Glutamatergic neuron (in vitro differentiated cells): Measurements from ENCODE around the gene PSKH1. TPM values are rescaled to one million over a fixed set of nuclear protein-coding genes. Genes with fewer than 3 reads are reported as not detected.
A peak's percentile ranks its signal among the peaks of the same experiment; 100 is the strongest.

Experiments
- DNase-seq: peaks from one replicate; pipeline ENCODE4 v3.0.0; 2022
- H3K27ac Mint-ChIP-seq: one replicate; pipeline ENCODE4 v1.8.0; 2020; ENCODE audit warnings: mild to moderate bottlenecking, mixed read lengths, inconsistent platforms; ENCODE audit not compliant: unreplicated experiment
- H3K27me3 Mint-ChIP-seq: one replicate; pipeline ENCODE4 v1.8.0; 2020; ENCODE audit warnings: mild to moderate bottlenecking, moderate library complexity, mixed read lengths, inconsistent platforms; ENCODE audit not compliant: unreplicated experiment
- H3K36me3 Mint-ChIP-seq: one replicate; pipeline ENCODE4 v1.8.0; 2020; ENCODE audit warnings: mild to moderate bottlenecking, mixed read lengths, inconsistent platforms; ENCODE audit not compliant: unreplicated experiment
- H3K4me1 Mint-ChIP-seq: one replicate; pipeline ENCODE4 v1.8.0; 2020; ENCODE audit warnings: mild to moderate bottlenecking, low read depth, mixed read lengths, inconsistent platforms; ENCODE audit not compliant: unreplicated experiment
- H3K4me3 Mint-ChIP-seq: one replicate; pipeline ENCODE4 v1.8.0; 2020; ENCODE audit warnings: mild to moderate bottlenecking, mixed read lengths, inconsistent platforms; ENCODE audit not compliant: unreplicated experiment
- H3K9me3 Mint-ChIP-seq: one replicate; pipeline ENCODE4 v1.8.0; 2020; ENCODE audit warnings: mild to moderate bottlenecking, moderate library complexity, mixed read lengths, inconsistent platforms; ENCODE audit not compliant: unreplicated experiment
- long read RNA-seq: library from polyadenylated mRNA; unstranded; transcript quantifications from one replicate; pipeline ENCODE4 v2.0.0, GENCODE V29; 2020; ENCODE audit not compliant: unreplicated experiment
- total RNA-seq: library from RNA; stranded (reverse); fragmentation: NEBNext Ultra II Directional; extraction: Animal tissue kit (Norgen Biotek cat#: 25700); gene quantifications from one replicate; pipeline ENCODE4 v1.2.1, GENCODE V29; 2021; ENCODE audit not compliant: unreplicated experiment
- TF ChIP-seq, protein P1 (sequence below): fragments of 200-600 bp; sonication (generic); IDR thresholded peaks from one replicate; pipeline ENCODE4 v1.5.0; 2021; ENCODE audit not compliant: partially characterized antibody, unreplicated experiment

PSKH1 gene
- 27.9 TPM for total RNA-seq
- long read RNA-seq, partial matches to known transcripts, result 0 of 2 reads
- long read RNA-seq, other reads (novel, unspliced or antisense), result 0 of 2 reads

DNA sequence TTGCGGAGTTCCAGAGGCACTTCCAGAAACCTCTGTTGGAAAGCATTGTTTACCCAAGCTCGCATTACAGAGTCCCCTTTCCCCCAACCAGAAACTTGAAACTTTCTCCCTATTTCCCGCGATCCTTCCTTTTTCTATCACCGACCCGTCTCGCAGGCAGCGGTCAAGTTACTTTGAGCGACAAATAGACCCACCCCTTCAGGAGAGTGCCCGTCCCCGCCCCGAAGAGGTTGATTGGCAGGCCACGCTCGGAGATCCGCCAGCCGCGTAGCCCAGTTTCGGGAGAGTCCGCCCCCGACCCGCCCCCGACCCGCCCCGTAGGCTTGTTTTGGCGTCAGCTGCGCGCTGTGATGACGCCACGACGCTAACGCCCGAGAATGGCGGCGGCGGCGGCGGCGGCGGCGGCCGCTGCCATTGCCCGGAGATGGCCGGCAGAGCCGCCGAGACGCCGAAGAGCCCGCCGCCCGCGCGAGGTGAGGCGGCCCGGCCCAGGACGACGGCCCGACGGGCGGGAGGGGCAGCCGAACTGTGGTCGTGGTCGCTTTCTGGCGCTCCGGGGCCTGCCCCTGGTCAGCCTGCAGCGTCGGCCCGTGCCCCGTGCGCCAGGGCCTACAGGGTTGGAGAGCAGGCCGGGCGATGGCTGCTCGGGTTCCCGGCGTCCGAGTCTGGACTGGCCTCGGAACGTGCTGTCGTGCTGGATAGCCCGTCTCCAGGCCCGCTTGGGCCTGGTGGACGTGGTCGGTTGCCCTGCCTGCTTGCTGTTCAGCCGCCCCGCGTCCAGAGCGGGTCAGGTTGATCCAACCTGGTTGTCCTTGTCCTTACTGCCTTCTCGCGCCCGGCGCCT lies at the start of gene PSKH1:
PSKH1 (plus strand) TSS at position 356 of the 844 bp plus-strand sequence. CDS start 15,496 bp downstream, outside the sequence.
- Mint-ChIP-seq H3K27me3 (peaks cover 3% of the 10 kb centered on the region), H3K4me1 (peaks cover 7% of the 10 kb centered on the region), H3K27ac (peak within 1 kb of the TSS; percentile 94), H3K36me3 (no peaks in the 10 kb centered on the region), H3K4me3 (peak within 1 kb of the TSS; percentile 96), H3K9me3 (peaks cover 5% of the 10 kb centered on the region)
- DNase-seq, result peak; percentile 96
- TF ChIP-seq, protein P1, sequence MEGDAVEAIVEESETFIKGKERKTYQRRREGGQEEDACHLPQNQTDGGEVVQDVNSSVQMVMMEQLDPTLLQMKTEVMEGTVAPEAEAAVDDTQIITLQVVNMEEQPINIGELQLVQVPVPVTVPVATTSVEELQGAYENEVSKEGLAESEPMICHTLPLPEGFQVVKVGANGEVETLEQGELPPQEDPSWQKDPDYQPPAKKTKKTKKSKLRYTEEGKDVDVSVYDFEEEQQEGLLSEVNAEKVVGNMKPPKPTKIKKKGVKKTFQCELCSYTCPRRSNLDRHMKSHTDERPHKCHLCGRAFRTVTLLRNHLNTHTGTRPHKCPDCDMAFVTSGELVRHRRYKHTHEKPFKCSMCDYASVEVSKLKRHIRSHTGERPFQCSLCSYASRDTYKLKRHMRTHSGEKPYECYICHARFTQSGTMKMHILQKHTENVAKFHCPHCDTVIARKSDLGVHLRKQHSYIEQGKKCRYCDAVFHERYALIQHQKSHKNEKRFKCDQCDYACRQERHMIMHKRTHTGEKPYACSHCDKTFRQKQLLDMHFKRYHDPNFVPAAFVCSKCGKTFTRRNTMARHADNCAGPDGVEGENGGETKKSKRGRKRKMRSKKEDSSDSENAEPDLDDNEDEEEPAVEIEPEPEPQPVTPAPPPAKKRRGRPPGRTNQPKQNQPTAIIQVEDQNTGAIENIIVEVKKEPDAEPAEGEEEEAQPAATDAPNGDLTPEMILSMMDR, result no peak

DNA sequence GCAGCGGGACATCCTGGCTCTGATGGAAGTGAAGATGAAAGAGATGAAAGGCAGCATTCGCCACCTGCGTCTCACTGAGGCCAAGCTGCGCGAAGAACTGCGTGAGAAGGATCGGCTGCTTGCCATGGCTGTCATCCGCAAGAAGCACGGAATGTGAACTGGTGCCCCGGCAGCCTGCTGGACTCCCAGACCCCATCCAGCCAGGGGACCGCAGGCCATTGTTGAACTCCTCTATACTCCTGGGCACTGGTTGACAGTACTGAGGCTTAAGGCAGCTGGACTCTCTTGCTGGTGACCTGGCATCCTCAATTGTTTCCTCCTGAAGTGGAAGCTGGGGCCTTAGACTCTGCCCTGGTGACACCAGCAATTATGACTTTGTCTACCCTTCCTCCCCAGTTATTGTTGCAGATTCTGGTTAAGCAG lies 49.7 kb upstream of the PSKH1 start:
- peaks cover 3% of the 10 kb centered on the region for H3K27me3 Mint-ChIP-seq
- no peak for DNase-seq
- H3K4me1 Mint-ChIP-seq, result peaks cover 30% of the 10 kb centered on the region
- peak overlapping the region; percentile 97 for H3K4me3 Mint-ChIP-seq
- H3K27ac Mint-ChIP-seq, result peak overlapping the region; percentile 95
- no peaks in the 10 kb centered on the region for H3K36me3 Mint-ChIP-seq
- TF ChIP-seq, protein P1, result no peak
- peaks cover 15% of the 10 kb centered on the region for H3K9me3 Mint-ChIP-seq

DNA sequence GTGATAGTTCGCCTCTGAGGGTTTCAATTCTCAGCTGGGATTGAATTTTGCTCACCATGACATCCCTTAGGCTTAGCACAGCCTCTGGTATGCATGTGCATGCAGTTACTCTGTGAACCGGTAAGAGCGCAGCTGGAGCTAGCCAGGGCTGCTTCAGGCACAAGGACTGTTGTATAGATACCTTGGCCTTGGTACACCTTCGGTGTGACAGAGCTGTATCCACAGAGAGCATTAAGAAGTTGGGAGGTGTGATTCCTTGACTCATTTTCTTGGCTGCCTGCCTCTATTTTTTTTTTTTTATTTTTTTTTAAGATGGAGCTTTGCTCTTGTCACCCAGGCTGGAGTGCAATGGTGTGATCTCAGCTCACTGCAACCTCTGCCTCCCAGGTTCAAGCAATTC lies 48.6 kb upstream of the PSKH1 start:
- H3K4me3 Mint-ChIP-seq, result peak overlapping the region; percentile 97
- peaks cover 32% of the 10 kb centered on the region for H3K4me1 Mint-ChIP-seq
- no peak for DNase-seq
- H3K27ac Mint-ChIP-seq, result peak overlapping the region; percentile 48
- H3K27me3 Mint-ChIP-seq, result peaks cover 3% of the 10 kb centered on the region
- no peaks in the 10 kb centered on the region for H3K36me3 Mint-ChIP-seq
- TF ChIP-seq, protein P1, result no peak
- H3K9me3 Mint-ChIP-seq, result peaks cover 15% of the 10 kb centered on the region

DNA sequence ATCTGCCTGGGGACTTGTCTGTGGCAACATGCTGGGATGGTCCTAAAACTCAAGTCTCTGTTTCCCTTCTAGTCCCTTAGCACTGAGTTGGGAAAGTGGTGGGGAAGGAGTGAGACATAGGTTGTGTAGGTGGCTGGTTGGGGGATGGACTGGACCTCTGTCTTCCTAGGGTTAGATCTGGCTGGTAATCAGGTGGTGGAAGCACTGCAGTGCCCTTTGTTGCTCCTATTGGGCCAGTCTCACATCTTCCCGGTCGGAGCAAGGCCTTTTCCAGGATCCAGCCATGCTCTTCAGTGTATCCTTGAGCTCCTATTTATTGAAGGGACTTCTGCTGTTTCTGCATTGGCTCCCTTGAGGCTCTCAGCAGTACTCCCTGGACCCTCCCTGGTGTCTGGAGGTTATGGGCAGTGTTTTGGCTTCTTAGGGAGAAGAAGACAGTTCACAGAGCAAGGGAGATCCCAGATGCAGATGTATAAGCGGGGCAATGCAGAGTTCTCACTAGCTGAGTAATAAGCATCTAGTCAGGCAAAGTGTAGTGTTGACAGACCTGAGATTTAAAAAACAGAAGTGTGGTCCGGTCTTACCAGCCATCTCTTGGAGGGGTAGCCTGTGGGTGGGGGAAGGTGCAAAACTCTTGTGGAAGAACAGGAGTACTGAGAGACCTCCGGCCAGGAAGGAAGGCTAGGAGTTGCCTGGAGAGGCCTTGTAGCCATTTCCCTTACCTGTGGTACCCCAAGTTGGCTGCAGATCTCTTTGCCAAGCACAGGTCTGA lies 47.6 kb upstream of the PSKH1 start:
- Mint-ChIP-seq H3K4me1 (peaks cover 32% of the 10 kb centered on the region), H3K4me3 (peak overlapping the region; percentile 97), H3K36me3 (no peaks in the 10 kb centered on the region), H3K27me3 (peaks cover 3% of the 10 kb centered on the region), H3K27ac (peak overlapping the region; percentile 96), H3K9me3 (peaks cover 15% of the 10 kb centered on the region)
- TF ChIP-seq, protein P1, result no peak
- no peak for DNase-seq

DNA sequence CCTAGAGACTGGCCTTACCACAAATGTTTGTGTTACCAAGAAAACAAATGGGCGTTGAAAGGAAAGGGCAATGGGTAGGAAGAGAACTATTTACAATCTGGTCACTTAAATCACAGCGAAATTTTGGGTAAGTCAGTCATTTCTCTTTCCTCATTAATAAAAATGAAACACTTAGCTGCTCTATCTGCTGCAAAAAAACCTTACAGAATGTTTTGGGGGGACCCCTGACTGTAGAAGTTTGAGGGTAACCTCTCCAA lies 47.1 kb upstream of the PSKH1 start:
- Mint-ChIP-seq H3K27ac (peak overlapping the region; percentile 96), H3K36me3 (no peaks in the 10 kb centered on the region), H3K27me3 (peaks cover 3% of the 10 kb centered on the region), H3K4me1 (peaks cover 32% of the 10 kb centered on the region), H3K9me3 (peaks cover 15% of the 10 kb centered on the region), H3K4me3 (peak overlapping the region; percentile 97)
- TF ChIP-seq, protein P1, result no peak
- no peak for DNase-seq
